NAMALWA (cell line): ENCODE measurements around the gene FBXO47.

Source experiments
- DNase-seq: peaks from one replicate; pipeline ENCODE4 v3.0.0-alpha.2; 2015; ENCODE audit warnings: low spot score

The FBXO47 gene

DNA sequence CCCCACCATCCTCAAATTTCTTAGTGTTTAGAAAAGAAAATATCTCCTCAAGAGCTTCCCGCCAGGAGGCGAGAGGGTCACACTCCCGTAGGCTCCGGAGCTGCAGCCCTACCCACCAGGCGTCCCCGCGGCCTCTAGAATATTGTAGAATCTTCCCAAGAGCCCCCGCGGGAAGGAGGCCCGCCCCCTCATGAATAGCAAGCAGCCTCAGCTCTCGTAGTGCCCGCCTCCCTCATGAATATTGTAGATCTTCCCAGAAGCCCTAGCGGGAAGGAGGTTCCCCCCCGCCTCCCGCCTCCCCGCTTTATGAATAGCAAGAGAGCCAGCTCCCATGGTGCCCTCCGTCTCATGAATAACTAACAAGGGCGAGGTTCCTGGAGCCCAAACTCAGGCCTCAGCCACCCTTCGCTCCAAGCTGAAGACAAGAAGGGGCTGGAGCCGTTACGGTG, at the start of gene FBXO47:
FBXO47 (minus strand) TSS at position 114 of the 449 bp plus-strand sequence. CDS start 4,378 bp downstream, outside the sequence.
- peak; percentile 97 for DNase-seq

DNA sequence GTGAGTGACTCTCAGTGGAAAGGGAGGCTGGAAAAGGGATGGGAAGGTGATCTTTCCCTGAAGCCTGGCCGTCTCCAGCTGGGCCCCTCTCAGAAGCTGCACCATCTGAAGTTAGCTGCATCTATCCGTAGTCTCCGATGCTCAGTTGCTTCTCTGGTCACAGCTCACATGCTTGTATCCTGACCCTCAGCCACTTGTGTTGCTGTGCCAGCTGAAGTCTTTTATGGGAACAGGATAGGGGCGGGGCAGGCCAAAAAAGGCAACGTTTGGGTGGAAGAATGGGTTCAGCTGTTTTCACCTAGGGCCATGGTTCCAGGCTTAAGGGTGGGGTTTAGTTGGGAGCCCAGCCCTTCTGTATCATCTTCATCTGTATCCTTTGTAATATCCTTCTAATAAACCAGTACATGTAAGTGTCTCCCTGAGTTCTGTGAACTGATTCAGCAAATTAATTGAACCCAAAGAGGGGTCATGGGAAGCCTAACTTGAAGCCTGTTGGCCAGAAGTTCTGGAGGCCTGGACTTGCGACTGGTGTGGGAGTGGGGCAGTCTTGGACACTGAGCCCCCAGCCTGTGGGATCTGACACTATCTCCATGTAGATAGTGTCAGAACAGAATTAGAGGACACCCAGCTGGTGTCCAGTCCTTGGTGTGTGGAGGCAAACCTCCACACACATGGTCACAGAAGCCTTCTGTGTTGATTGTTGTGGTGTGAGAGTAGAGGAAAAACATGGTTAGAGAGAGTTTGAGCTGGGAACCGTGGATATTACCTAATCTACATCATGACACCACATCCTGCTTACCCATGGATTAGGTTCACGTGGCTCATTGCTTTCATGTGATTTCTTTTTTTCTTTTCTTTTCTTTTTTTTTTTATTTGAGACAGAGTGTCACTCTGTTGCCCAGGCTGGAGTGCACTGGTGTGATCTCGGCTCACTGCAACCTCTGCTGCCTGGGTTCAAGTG, 49.3 kb upstream of the FBXO47 start:
- no peak for DNase-seq

GRCh38 chr17:39015546-39015935, 48.3 kb upstream of the FBXO47 start:
- no peak for DNase-seq

- DNase-seq = no peak
These were observed 47.8 kb upstream of the FBXO47 start for GRCh38 chr17:39014795-39015545.

- no peak for DNase-seq
These were observed 47.0 kb upstream of the FBXO47 start for GRCh38 chr17:39014044-39014794.

DNA sequence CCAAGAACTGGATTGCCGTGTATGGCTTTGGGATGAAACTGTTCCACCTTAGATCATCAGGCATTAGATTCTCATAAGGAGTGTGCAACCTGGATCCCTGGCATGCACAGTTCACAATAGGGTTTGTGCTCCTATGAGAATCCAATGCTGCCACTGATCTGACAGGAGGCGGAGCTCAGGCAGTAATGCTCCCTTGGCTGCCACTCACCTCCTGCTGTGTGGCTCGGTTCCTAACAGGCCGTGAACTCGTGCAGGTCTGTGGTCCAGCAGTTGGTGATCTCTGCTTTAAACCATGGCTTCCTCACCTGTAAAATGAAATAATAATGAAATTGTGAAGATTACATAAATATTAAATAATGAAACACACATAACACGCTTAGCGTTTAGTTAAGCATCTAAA, 45.5 kb upstream of the FBXO47 start:
- no peak for DNase-seq

DNA sequence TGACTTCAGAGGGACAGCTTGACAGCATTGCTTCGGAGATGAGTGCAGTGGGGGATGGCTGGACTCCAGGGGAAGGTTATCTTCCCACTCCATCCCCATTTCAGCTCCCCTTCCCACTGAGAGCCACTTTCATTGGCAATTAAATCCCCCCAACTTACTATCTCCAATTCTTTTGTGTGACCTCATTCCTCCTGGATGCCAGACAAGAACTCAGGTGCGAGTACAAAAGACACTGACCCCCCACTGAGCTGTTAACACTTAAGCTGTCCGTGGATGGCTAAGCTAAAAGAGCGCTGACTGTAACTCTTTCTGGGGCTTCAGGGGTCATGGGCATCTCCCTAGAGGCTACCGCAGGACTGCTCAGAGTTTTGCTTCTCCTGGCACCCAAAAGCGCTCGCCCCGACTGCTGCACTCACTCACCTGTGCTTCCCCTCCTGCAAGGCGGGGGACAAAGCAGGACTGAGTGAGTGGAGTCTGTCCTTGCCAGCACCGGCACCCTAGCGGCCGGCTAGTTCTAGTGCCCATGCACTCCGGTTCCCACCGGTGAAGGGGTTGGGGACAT, 44.8 kb upstream of the FBXO47 start:
- no peak for DNase-seq

GRCh38 chr17:39009581-39010001, 42.4 kb upstream of the FBXO47 start:
- no peak for DNase-seq

DNA sequence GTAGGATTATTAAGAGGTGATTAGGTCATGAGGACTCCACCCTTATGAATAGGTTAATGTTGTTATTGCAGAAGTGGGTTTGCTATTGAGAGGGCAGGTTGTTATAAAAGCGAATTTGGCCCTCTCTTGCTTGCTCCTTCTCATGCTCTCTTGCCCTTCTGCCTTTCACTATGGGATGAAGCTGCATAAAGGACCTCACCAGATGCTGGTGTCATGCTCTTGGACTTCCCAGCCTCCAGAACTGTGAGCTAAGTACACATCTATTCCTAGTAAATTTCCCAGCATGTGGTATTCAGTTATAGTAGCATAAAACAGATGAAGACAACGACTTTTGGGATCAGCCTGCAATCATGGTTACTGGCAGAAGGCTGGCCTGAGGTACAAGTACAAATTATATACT, 41.4 kb upstream of the FBXO47 start:
- DNase-seq = no peak

DNA sequence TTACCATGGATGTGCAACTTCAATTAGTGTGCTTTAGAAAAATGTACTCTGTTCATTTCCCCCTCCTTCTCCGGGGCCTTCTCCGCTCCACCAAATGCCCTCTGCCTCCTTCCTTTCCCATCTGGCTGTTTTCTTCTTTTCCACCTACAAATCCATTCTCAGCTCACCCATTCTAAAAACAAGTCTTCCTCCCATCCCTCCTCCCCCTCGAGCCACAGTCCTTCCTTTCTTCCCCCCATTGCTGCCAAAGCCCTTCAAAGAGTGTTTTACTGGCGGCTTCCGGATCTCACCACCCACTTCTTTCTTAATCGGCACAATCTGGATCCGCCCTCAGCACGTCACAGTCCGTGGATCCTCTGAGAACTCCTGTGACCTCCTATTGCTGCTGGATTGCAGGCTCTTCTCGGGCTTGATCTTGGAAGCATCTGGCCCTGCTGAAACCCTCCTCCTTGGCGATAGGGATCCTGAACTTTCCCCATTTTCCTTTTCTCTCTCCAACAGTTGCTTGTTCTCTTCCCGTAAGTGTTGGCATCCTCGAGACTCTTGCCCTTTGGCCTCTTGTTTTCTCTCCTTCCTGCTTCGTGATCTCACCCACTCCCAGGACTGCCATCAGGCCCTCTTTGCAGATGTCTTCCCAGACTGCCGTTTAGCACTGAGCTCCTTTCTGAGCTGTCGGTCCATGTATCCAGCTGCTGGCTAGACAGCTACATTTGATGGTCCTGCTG, 36.0 kb upstream of the FBXO47 start:
- DNase-seq = no peak

- DNase-seq = no peak
These were observed 34.8 kb upstream of the FBXO47 start for GRCh38 chr17:39001703-39002637.

GRCh38 chr17:39000021-39000601, 32.9 kb upstream of the FBXO47 start:
- DNase-seq = no peak

DNA sequence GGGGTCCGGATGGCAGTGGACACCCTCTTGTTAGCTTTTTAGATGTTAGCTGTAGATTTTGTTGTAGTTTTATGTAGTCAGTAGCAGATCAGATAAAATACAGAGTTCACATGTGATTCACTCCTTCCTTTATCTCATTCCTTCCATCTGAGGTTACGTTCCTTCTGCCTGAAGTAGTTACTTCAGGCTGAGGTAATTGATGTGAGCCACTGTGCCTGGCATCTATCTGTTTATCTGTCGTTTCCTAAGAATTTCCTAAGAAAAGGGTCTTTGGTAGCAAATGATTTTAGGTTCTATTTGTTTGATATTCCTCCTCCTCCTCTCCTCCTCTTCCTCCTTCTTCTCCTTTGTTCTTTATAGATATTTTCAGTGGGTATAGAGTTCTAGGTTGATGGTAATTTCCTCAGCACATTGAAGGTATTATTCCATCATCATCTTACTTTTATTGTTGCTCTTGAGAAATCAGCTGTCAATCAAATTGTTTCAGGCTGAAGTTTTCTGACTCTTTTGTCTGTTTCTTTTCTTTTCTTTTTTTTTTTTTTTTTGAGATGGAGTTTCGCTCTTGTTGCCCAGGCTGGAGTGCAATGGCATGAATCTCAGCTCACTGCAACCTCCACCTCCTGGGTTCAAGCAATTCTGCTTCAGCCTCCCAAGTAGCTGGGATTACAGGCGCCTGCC, 29.6 kb upstream of the FBXO47 start:
- DNase-seq = no peak

DNA sequence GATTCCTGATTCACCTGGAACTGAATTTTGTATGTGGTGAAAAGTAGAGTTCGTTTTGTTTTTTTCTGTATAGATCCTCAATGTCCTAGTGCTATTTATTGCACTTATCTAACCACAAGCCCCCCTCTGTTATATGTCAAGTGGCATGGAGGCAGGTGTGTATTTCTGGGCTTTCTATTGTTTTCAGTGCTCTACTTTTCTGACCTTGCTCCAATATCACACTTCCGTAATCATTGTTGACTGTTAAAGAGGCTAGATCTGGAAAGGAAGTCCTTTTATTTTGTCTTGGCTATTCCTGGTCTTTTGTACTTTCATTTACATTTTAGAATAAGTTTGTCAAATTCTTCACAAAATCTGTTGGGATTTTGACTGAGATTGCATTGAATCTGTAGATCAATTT, 26.8 kb upstream of the FBXO47 start:
- DNase-seq = no peak

GRCh38 chr17:38984666-38985065, 17.5 kb upstream of the FBXO47 start:
- no peak for DNase-seq

DNA sequence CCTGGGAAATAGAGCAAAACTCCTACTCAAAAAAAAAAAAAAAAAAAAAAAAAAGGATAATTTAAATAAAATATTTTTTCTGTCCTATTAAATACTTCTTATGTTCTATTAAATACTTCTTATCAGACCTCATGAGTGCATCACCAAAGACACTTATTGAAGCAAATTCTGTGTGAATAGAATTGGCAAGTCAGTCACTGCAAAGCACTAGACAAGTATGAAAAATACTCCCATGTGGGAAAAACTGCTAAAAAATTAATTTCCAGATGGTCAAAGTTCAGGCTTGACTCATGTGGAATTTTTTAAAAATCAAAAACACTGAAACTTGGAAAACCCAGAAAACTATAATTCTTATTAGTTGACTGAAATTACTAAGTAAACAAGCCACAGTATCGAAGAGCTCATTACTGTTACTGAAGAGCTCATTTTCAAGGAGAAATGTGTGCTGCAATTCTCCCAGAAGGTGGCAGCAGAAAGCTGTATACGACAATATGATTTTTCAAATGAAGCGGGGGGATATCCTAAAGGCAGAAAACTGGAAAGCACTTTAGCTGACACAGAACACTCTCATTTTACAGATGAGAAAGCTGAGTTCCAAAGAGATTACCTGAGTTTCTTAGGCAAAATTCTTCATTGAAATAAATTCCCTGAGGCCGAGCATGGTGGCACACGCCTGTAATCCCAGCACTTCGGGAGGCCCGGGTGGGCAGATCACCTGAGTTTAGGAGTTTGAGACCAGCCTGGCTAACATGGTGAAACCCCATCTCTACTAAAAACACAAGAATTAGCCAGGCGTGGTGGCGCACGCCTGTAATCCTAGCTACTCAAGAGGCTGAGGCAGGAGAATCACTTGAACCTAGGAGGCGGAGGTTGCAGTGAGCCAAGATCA, 15.9 kb upstream of the FBXO47 start:
- peak; percentile 87 for DNase-seq

DNA sequence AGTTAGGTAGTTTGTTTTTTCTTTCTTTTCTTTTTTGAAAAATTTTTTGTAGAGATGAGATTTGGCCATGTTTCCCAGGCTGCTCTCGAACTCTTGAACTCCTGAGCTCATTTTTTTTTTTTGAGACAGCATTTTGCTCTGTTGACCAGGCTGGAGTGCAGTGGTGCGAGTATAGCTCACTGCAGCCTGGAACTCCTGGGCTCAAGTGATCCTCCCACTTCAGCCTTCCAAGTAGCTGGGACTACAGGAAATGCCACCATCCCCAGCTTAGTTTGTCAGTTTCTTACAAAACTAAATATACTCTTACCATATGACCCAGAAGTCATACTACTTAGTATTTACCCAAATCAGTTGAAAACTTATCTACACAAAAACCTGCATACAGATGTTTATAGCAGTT, 14.4 kb upstream of the FBXO47 start:
- DNase-seq = no peak
